GM12891 (cell line): ENCODE measurements around the gene PIK3C2B.

Experiments
- POLR2A ChIP-seq: IDR thresholded peaks from 2 replicates; pipeline ENCODE4 v1.6.1; 2011; ENCODE audit warnings: low read depth, low read length, control low read depth
- POLR2AphosphoS5 ChIP-seq: IDR thresholded peaks from 2 replicates; pipeline ENCODE4 v1.6.1; 2011; ENCODE audit warnings: low read depth, low read length, control low read depth
- POU2F2 ChIP-seq: IDR thresholded peaks from 2 replicates; pipeline ENCODE4 v1.6.1; 2011; ENCODE audit warnings: low read depth, mild to moderate bottlenecking, control low read depth, low read length, moderate library complexity
- SPI1 ChIP-seq: IDR thresholded peaks from 2 replicates; pipeline ENCODE4 v1.6.1; 2011; ENCODE audit warnings: low read depth, low read length, control low read depth
- TAF1 ChIP-seq: IDR thresholded peaks from 2 replicates; pipeline ENCODE4 v1.6.1; 2011; ENCODE audit warnings: low read depth, low read length, control low read depth

GRCh38 chr1:204495078-204495753 lies 611 bp upstream of the PIK3C2B start:
- TF ChIP-seq POLR2AphosphoS5 (no peak), TAF1 (no peak), POLR2A (no peak), POU2F2 (no peak), SPI1 (no peak)
